GM19193 (cell line): ENCODE results near the gene USP2.

Experiments
- POLR2A ChIP-seq: IDR thresholded peaks from 4 replicates; pipeline ENCODE4 v1.6.1; 2011; ENCODE audit not compliant: insufficient read depth, insufficient read length; ENCODE audit errors: extremely low read depth

The USP2 gene

GRCh38 chr11:119346605-119347004 is 34.9 kb downstream of the USP2 start, which contains the start of gene MFRP:
Gene MFRP (minus strand): TSS chr11:119346705. CDS start chr11:119346513, 192 bp downstream.
- no peak for TF ChIP-seq POLR2A

- TF ChIP-seq POLR2A = no peak
These were observed 35.8 kb downstream of the USP2 start for GRCh38 chr11:119345685-119346084.

DNA sequence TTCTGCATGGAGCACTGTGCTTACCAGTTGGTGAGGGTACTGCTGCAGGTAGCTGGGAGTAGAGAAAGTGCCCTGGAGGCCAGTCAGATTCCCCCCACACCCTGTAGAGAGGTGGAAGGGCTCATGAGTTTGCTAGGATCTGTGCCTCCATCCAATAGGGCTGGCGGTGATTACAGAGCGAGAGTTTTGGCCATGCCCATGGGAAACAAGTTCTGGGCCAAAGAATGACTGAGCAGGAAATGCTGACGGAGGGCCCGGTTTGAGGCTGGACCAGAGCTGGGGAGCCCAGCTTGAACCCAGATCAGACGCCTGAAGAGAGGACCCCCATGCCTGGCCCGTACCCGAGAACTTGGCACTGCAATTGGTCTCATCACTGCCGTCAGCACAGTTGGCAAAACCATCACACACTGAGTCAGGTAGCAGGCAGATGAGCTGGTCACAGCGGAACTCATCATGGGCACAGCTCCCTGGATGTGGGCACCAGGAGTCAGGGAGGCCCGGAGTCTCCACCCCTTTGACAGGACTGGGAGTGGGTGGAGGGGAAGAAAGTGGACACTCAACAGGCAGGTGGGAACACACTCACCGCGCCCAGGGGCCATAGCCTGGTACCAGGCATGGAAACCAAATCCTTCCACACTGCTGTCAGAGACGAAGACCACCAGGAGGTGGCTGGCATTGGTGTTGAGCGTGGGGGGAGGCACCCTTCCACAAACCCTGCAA is 37.0 kb downstream of the USP2 start:
- no peak for TF ChIP-seq POLR2A

DNA sequence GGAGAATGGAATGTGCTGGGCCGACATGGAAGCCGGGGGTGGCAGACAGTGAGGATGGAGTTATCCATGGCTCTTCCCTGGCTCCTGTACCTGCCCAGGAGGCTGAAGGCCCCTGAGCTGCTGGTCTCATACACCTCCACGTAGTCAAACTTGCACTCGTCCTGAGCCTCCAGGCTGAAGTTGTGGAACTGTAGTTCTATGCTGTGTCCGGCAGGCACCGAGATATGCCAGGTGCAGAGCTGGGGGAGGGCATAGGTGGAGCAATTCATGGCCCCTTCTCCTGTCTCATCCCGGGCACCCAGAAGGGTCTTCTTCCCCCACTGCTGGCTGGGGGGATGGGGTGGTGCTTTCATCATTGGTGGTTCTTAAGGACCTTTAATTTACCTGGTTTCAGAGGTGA is 37.8 kb downstream of the USP2 start:
- no peak for TF ChIP-seq POLR2A

DNA sequence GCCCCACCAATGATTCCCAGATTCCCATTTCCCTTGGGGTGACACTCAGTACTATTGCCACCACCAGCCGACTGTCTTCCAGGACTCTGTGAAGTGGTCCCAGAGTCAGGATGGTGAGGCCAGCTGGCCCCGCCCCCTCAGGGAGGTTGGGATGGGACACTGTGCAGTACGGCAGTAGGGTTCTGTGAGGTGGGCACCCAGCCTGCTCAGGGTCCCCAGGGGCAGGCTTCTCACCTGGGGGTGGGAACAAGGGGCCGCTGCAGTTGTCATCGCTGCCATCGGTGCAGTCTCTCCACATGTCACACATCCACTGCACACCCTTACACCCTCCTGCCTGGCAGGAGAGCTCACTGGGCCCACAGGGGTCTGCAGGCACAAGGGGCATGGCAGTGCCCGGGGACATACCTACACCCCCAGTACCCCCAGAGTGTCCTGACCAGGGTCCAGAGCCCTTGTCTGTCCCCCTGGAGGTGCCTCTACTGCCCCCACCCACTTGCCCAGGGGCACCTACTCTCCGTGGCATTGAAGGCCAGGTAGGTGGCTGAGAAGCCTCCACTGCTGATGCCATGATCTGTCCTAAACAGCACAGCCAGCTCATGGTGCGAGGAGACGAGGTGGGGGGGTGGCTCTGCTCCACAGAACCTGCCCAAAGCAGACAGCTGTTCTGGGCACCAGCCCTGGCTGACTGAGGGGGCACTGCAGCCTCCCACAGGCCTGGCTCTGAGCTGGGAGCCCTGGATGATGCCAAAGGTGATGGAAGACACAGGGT is 38.9 kb downstream of the USP2 start:
- TF ChIP-seq POLR2A = no peak

GRCh38 chr11:119342023-119342300 is 39.5 kb downstream of the USP2 start:
- no peak for TF ChIP-seq POLR2A

GRCh38 chr11:119341222-119342022 is 40.1 kb downstream of the USP2 start:
- no peak for TF ChIP-seq POLR2A

- TF ChIP-seq POLR2A = no peak
These were observed 40.9 kb downstream of the USP2 start, which contains the start of gene C1QTNF5 for GRCh38 chr11:119340335-119341221. Gene C1QTNF5 (minus strand): TSS chr11:119340883. CDS start chr11:119340397, 486 bp downstream.

GRCh38 chr11:119339589-119340334 is 41.7 kb downstream of the USP2 start:
- no peak for TF ChIP-seq POLR2A

- TF ChIP-seq POLR2A = no peak
These were observed 42.4 kb downstream of the USP2 start for GRCh38 chr11:119338965-119339588.

DNA sequence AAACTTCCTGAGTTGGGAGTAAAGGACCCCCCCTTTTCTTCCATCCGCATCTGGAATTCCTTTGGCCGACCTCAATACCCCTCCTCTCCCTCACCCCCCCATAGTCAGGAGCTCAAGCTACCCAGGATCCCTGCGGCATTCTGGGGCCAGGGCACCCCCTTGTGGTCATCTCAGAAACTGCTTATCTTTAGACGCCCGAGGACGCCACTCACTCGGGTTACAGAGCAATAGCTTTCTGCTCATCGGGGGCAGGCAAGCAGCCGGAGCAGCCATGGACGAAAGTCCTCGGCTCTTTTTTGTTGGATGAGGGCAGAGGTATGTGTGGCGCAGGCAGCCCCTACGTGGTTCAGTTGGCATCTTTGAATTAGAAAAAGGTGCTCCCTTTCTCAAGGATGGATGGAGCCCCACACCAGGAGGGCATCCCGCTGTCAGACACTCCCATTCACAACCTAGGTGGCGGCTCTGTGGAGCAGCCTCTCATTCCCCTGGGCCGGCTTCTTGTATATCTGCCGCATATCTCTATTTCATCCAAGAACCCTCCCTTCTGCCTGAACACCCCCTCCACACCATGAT is 43.1 kb downstream of the USP2 start:
- TF ChIP-seq POLR2A = no peak

DNA sequence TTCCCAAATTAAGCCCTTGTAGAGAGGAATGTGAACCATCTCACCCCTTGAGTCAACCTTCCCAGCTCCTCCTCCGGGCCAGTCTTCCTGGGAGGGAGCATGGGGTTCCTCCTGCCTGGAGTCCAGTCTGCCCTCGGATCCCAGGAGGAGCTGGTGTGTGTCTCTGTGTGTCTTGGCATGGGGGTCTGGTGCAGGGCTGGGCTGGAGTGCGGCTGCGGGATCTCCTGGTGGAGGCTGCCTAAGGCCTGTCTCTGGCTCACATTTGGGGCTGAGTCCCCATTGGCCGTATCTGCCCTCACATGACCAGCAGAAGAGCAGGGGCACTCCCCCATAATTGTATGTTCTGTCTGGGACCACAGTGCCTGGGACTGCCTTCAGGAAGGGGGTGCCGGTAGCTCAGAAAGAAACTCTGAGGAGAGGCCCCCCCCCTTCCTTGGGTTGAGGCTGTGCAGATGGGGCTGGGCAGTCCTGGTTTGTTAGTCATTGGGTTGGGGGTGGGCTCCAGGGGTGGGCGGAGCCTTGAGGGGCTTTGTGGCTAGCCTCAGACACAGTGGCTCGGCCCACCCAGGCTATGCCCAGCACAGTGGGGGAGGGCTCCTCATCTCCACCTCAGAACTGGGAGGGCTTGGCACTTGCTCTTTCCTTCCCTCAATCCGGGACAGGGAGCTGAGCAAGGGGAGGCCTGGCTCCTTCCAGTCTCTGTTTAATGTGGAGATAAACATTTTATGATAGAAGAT is 43.7 kb downstream of the USP2 start:
- TF ChIP-seq POLR2A = no peak

DNA sequence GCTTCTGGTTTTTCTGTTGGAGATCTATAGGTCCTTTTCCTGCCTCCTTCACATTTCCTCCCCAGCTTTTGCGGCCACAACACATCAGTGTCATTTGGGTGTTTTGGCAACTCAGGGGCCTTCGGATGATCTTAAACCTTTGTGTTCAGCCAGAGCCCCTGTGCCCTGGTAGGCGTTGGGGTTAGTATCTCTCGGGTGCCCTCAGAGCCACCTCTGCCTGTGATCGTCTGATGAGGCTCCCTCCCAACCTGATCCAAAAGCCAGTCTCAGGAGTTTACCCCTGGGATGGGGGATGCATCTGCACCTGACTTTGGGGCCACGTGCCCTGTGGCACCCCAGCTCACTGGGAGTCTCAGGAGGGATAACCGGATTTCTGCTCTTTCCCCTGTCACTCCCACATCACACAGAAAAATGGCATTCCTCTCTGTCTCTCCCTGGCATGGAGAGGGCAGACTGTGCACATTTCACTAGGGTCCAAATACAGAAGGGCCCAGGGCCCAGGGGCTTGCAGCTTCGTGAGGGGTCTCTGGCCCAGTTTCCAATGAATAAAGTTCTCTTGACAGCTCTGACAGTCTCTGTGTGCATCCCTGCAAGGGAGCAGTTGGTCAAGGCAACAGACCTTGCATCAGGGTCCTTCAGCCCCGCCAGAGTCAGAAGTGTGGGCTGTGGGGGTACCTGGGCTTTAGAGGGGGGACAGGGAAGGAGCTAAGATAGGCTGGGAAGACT is 44.6 kb downstream of the USP2 start:
- no peak for TF ChIP-seq POLR2A
